Measurements from ENCODE around the gene FIGLA.

FIGLA gene
- total RNA-seq = 0 reads per million in 2 donors

- no peak for DNase-seq
These were observed at the start of gene FIGLA for GRCh38 chr2:70790136-70790828. Gene FIGLA (minus strand): TSS chr2:70790643. CDS start chr2:70790638, 5 bp downstream.

- DNase-seq = no peak
These were observed 47.8 kb upstream of the FIGLA start for GRCh38 chr2:70837980-70838925.

- no peak for DNase-seq
These were observed 45.2 kb upstream of the FIGLA start, which contains the start of gene CD207 for GRCh38 chr2:70835643-70836042. Gene CD207 (minus strand): TSS chr2:70835816. CDS start chr2:70835776, 40 bp downstream.

GRCh38 chr2:70834881-70835280 is 44.4 kb upstream of the FIGLA start:
- DNase-seq = no peak

- no peak for DNase-seq
These were observed 43.7 kb upstream of the FIGLA start for GRCh38 chr2:70834106-70834505.

- no peak for DNase-seq
These were observed 42.8 kb upstream of the FIGLA start for GRCh38 chr2:70833246-70833645.

GRCh38 chr2:70832386-70832785 is 41.9 kb upstream of the FIGLA start:
- no peak for DNase-seq

GRCh38 chr2:70831861-70832260 is 41.4 kb upstream of the FIGLA start:
- DNase-seq = no peak

- DNase-seq = no peak
These were observed 39.9 kb upstream of the FIGLA start for GRCh38 chr2:70830366-70830765.

GRCh38 chr2:70829916-70830315 is 39.5 kb upstream of the FIGLA start:
- no peak for DNase-seq

- no peak for DNase-seq
These were observed 38.7 kb upstream of the FIGLA start for GRCh38 chr2:70828914-70829824.

- DNase-seq = no peak
These were observed 37.7 kb upstream of the FIGLA start for GRCh38 chr2:70828115-70828514.

GRCh38 chr2:70827388-70827787 is 36.9 kb upstream of the FIGLA start:
- no peak for DNase-seq

- no peak for DNase-seq
These were observed 36.4 kb upstream of the FIGLA start for GRCh38 chr2:70826696-70827350.

- DNase-seq = no peak
These were observed 32.8 kb upstream of the FIGLA start for GRCh38 chr2:70823249-70823648.

- peak in 1 of 5 experiments; percentile 68 for DNase-seq
These were observed 32.4 kb upstream of the FIGLA start for GRCh38 chr2:70822843-70823242.

GRCh38 chr2:70820499-70820898 is 30.1 kb upstream of the FIGLA start, which contains the start of gene CLEC4F:
Gene CLEC4F (minus strand): TSS chr2:70820599. CDS start chr2:70820523, 76 bp downstream.
- DNase-seq = no peak

- DNase-seq = peak in 1 of 5 experiments; percentile 48
These were observed 27.0 kb upstream of the FIGLA start for GRCh38 chr2:70817284-70817954.

- no peak for DNase-seq
These were observed 26.3 kb upstream of the FIGLA start for GRCh38 chr2:70816726-70817125.

- DNase-seq = no peak
These were observed 18.8 kb upstream of the FIGLA start for GRCh38 chr2:70808983-70809958.

All from T-helper 2 cell (primary cell).